CD4-positive, alpha-beta T cell (primary cell): ENCODE results near the gene SERPINF2. TPM values are rescaled to one million over a fixed set of nuclear protein-coding genes. Genes with fewer than 3 reads are reported as not detected.
A peak's percentile ranks its signal among the peaks of the same experiment; 100 is the strongest.

Source experiments
- ATAC-seq: fragments of 200-7000 bp; cut with Tn5 transposase; one replicate; pipeline ENCODE4 v1.10.0; 2022; ENCODE audit warnings: mild to moderate bottlenecking; ENCODE audit not compliant: poor library complexity
- CTCF ChIA-PET: fragments of 350-600 bp; sonication (Branson Sonifier 250); formaldehyde crosslinking; loops from one replicate; lab custom pipeline; 2021; ENCODE audit warnings: antibody characterized with exemption, inconsistent platforms; lab: Charles Lee
- POLR2A ChIA-PET: fragments of 350-600 bp; sonication (Branson Sonifier 250); formaldehyde crosslinking; loops from one replicate; lab custom pipeline; 2021; ENCODE audit warnings: antibody characterized with exemption, inconsistent platforms; lab: Charles Lee
- DNase-seq, 14 experiments: peaks; one replicate each; pipeline ENCODE4 v3.0.0-alpha.2; 2013 to 2020; ENCODE audit warnings: mixed read lengths in 2 of 14
- H3K27ac ChIP-seq, 2 donors: one replicate each; pipeline versions ENCODE4 v1.5.1 to v1.7.0; 2013; ENCODE audit warnings: low read length in 2 of 2, low read depth in 1 of 2, mild to moderate bottlenecking in 1 of 2
- H3K27me3 ChIP-seq, 2 experiments: 1 replicate in 1 of 2; 2 replicates in 1 of 2; pipeline versions ENCODE4 v1.6.1 to v1.7.0; 2013; ENCODE audit warnings: low read length in 2 of 2, control low read depth in 1 of 2, mild to moderate bottlenecking in 1 of 2, moderate library complexity in 1 of 2; ENCODE audit not compliant: insufficient read depth in 2 of 2, control insufficient read depth in 1 of 2
- H3K36me3 ChIP-seq: one replicate; pipeline ENCODE4 v1.6.1; 2013; ENCODE audit warnings: low read length, control low read depth; ENCODE audit not compliant: insufficient read depth
- H3K4me1 ChIP-seq: one replicate; pipeline ENCODE4 v1.6.1; 2013; ENCODE audit warnings: low read length, control low read depth; ENCODE audit not compliant: insufficient read depth
- H3K4me3 ChIP-seq: one replicate; pipeline ENCODE4 v1.5.1; 2013; ENCODE audit warnings: mild to moderate bottlenecking, low read length, moderate library complexity
- H3K9me3 ChIP-seq, 2 experiments: 1 replicate in 1 of 2; 2 replicates in 1 of 2; pipeline versions ENCODE4 v1.6.1 to v1.7.0; 2013; ENCODE audit warnings: low read length in 2 of 2, mild to moderate bottlenecking in 2 of 2, control low read depth in 1 of 2, moderate library complexity in 1 of 2; ENCODE audit not compliant: control insufficient read depth in 1 of 2, insufficient read depth in 1 of 2
- H3K27ac Mint-ChIP-seq: one replicate; pipeline ENCODE4 v1.8.0; 2020; ENCODE audit warnings: mixed read lengths
- H3K27me3 Mint-ChIP-seq: one replicate; pipeline ENCODE4 v1.8.0; 2021; ENCODE audit warnings: mixed read lengths
- H3K36me3 Mint-ChIP-seq: one replicate; pipeline ENCODE4 v1.8.0; 2021; ENCODE audit warnings: low read depth, mixed read lengths
- H3K4me1 Mint-ChIP-seq: one replicate; pipeline ENCODE4 v1.8.0; 2021; ENCODE audit warnings: low read depth, mixed read lengths
- H3K4me3 Mint-ChIP-seq: one replicate; pipeline ENCODE4 v1.8.0; 2020; ENCODE audit warnings: mild to moderate bottlenecking, mixed read lengths
- H3K9me3 Mint-ChIP-seq: one replicate; pipeline ENCODE4 v1.8.0; 2020; ENCODE audit warnings: mixed read lengths
- intact Hi-C, 2 experiments: fragments of 100-400 bp; cut with DNase I in 1 of 2; cut with micrococcal nuclease in 1 of 2; formaldehyde crosslinking; loops; one replicate each; pipeline versions ENCODE4 v1.15.1 to v1.9.0; 2023 to 2025; cut with DNase I, micrococcal nuclease
- total RNA-seq, 174 experiments: library from RNA in 2 of 174; stranded (reverse) in 2 of 174; gene quantifications; one replicate each; pipeline ENCODE4 v1.2.3 and lab custom pipeline; 2021 to 2026
- TF ChIP-seq, protein P1 (sequence below): fragments of 200-600 bp; IDR thresholded peaks from one replicate; pipeline ENCODE4 v1.8.0; 2022; ENCODE audit warnings: antibody characterized with exemption, mild to moderate bottlenecking

Gene SERPINF2
- total RNA-seq, 2 experiments from 2014 or later: 0.49 to 0.59 TPM

DNA sequence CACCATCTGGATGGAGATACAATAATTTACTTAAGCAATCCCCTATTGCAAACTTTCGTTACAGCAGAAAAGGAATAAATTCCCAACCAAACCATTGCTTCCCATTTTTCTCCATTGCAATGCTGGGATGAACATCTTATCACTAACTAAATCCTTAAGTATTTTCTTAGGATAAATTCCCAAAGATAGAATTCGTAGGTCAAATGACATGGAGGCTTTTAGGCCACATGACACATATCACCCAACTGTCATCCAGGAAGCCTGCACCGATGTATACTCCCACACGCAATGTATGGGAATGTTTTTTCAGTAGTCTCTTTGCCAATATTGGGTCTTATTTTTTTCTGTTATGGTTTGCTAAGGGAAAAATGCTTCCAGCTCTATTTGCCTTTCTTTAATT, 30.9 kb upstream of the SERPINF2 start:
- TF ChIP-seq, protein P1, sequence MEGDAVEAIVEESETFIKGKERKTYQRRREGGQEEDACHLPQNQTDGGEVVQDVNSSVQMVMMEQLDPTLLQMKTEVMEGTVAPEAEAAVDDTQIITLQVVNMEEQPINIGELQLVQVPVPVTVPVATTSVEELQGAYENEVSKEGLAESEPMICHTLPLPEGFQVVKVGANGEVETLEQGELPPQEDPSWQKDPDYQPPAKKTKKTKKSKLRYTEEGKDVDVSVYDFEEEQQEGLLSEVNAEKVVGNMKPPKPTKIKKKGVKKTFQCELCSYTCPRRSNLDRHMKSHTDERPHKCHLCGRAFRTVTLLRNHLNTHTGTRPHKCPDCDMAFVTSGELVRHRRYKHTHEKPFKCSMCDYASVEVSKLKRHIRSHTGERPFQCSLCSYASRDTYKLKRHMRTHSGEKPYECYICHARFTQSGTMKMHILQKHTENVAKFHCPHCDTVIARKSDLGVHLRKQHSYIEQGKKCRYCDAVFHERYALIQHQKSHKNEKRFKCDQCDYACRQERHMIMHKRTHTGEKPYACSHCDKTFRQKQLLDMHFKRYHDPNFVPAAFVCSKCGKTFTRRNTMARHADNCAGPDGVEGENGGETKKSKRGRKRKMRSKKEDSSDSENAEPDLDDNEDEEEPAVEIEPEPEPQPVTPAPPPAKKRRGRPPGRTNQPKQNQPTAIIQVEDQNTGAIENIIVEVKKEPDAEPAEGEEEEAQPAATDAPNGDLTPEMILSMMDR: no peak
- Histone ChIP-seq H3K36me3 (peaks cover 6% of the 10 kb centered on the region), H3K4me1 (peaks cover 63% of the 10 kb centered on the region), H3K27ac (no peak overlapping the region), H3K27me3 (peaks cover 20 to 30% of the 10 kb centered on the region in 2 experiments), H3K9me3 (no peaks in the 10 kb centered on the region), H3K4me3 (no peak overlapping the region)
- POLR2A ChIA-PET: interaction anchor here (0.9 to 1.4 kb wide), 2 partner anchors 28 to 159 kb away, joined by 3 to 4 read pairs; no protein-coding TSS in a partner anchor
- Mint-ChIP-seq H3K36me3 (peaks cover 8% of the 10 kb centered on the region), H3K4me1 (peaks cover 37% of the 10 kb centered on the region), H3K27ac (no peak overlapping the region), H3K4me3 (peak overlapping the region; percentile 86), H3K27me3 (peaks cover 15% of the 10 kb centered on the region), H3K9me3 (no peaks in the 10 kb centered on the region)
- CTCF ChIA-PET: no interaction called here
- DNase-seq (no peak), ATAC-seq (no peak)
- intact Hi-C loops: loop anchor here in 1 of 2 experiments (2.0 kb wide), 1 partner anchor 25 kb away; no protein-coding TSS in a partner anchor

DNA sequence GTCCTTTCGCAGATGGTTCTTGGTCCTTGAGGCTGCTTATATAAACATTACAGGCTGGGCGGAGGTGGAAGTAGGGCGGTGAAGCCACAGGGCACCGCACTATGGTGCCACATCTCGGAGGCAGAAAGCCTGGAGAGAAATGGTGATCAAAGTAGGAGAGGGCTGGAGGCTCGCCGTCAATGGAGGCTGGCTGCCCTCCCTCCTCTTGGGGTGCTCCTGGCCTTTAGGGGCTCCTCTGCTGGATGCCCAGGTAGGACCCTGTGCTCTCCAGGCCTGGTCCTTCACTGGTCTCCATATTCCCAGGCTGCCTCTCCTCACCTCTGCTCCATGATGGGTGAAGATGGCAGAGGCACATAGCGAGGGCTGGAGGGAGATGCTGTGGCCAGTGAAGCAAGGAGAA, 30.4 kb upstream of the SERPINF2 start:
- Histone ChIP-seq H3K4me3 (no peak overlapping the region), H3K27me3 (peaks cover 18 to 30% of the 10 kb centered on the region in 2 experiments), H3K4me1 (peaks cover 63% of the 10 kb centered on the region), H3K27ac (no peak overlapping the region), H3K9me3 (no peaks in the 10 kb centered on the region), H3K36me3 (peaks cover 6% of the 10 kb centered on the region)
- Mint-ChIP-seq H3K4me1 (peaks cover 39% of the 10 kb centered on the region), H3K9me3 (no peaks in the 10 kb centered on the region), H3K27ac (no peak overlapping the region), H3K36me3 (peaks cover 8% of the 10 kb centered on the region), H3K27me3 (peaks cover 11% of the 10 kb centered on the region), H3K4me3 (peak overlapping the region; percentile 86)
- POLR2A ChIA-PET: interaction anchor here (0.9 to 1.4 kb wide), 2 partner anchors 12 to 28 kb away, joined by 3 to 4 read pairs; partner anchors contain the start of gene WDR81
- ATAC-seq (no peak), DNase-seq (peak in 1 of 14 experiments; percentile 17)
- CTCF ChIA-PET: no interaction called here
- TF ChIP-seq, protein P1: no peak
- intact Hi-C loops: loop anchor here in 1 of 2 experiments (2.0 kb wide), 1 partner anchor 25 kb away; no protein-coding TSS in a partner anchor

DNA sequence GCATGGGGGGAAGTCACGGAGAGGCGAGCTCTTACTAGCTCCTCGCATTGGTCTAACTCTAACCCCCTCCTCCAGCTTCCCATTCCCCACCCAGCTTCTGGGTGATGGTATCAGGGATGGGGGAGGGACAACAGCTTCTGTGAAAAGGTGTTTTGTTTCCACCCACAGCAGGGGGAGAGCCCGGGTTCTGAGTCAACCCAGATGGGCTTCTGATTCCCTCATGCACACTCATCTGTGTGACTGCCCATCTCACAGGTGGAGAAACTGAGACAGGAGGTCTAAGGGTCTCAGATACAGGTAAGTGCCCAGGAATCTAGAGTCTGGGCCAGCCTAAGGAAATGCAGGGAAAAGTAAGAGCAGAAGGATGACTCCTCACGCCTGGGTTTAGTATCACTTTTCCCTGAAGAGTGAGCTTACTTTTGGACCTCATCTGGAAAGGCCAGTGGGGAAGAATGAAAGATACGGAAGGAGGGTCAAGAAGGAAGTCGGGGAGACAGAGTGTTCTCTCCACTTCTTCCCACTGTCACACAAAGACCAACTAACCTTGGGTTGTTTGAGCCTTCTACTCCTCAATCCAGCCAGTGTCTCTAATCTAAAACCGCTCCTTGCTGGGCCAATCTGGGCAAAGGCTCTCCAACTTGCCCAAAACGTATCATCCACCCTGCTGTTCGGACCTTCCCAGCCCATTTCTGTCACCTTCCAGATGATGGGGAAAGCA, 29.4 kb upstream of the SERPINF2 start:
- peak overlapping the region; percentile 83 for H3K4me3 Mint-ChIP-seq
- ATAC-seq (no peak), DNase-seq (peak in 1 of 14 experiments; percentile 17)
- H3K27me3 Mint-ChIP-seq: peaks cover 9% of the 10 kb centered on the region
- no peak overlapping the region for H3K27ac Mint-ChIP-seq
- ChIA-PET CTCF (interaction anchor here (0.5 kb wide), 1 partner anchor 173 kb away, joined by 3 read pairs; no protein-coding TSS in a partner anchor), POLR2A (interaction anchor here (0.9 to 1.4 kb wide), 2 partner anchors 11 to 29 kb away, joined by 3 to 4 read pairs; partner anchors contain the start of gene WDR81)
- H3K4me1 Mint-ChIP-seq: peaks cover 39% of the 10 kb centered on the region
- intact Hi-C loops: loop anchor here in 1 of 2 experiments (2.0 kb wide), 1 partner anchor 27 kb away; no protein-coding TSS in a partner anchor
- H3K36me3 Mint-ChIP-seq: peaks cover 8% of the 10 kb centered on the region
- peaks cover 6% of the 10 kb centered on the region for H3K36me3 ChIP-seq
- TF ChIP-seq, protein P1: no peak
- H3K4me1 ChIP-seq: peaks cover 63% of the 10 kb centered on the region
- peaks cover 9 to 21% of the 10 kb centered on the region in 2 experiments for H3K27me3 ChIP-seq
- H3K9me3 ChIP-seq: no peaks in the 10 kb centered on the region
- H3K4me3 ChIP-seq: no peak overlapping the region
- H3K27ac ChIP-seq: no peak overlapping the region
- H3K9me3 Mint-ChIP-seq: no peaks in the 10 kb centered on the region
